ENCODE results near the gene CNR2.

The CNR2 gene

GRCh38 chr1:23867895-23868556 lies 45.1 kb downstream of the CNR2 start, which contains the start of gene FUCA1:
Gene FUCA1, minus strand, starts transcription at chr1:23868290. Its CDS starts 4 bp downstream, at chr1:23868286.
- peaks cover 8 to 25% of the 10 kb centered on the region in 2 experiments; a peak in 2 of 3 replicates for H3K36me3 ChIP-seq (ENCODE audit: control insufficient read depth in 2 of 2, insufficient read depth in 1 of 2, low read length in 2 of 2)
- H3K4me1 ChIP-seq (ENCODE audit: control insufficient read depth, insufficient read depth, low read length) = 0 out of 2 replicates have a peak, but pooled peaks cover 6% of the 10 kb centered on the region
- CTCF ChIA-PET = interaction anchor here (0.6 to 4.2 kb wide), 7 partner anchors 15 to 1265 kb away, joined by 3 to 32 read pairs (median 4); partner anchors contain the start of gene SRSF10
- H3K27ac ChIP-seq (ENCODE audit: extremely low read depth, low read depth, low read length) = peak within 1 kb of the TSS; percentile 35; the same call in 1 of the 2 replicates
- POLR2A ChIA-PET = interaction anchor here (0.6 to 0.8 kb wide), 2 partner anchors 90 to 101 kb away, joined by 3 read pairs; partner anchors contain the start of gene PITHD1
- peak within 1 kb of the TSS; percentile 81 for H3K4me3 ChIP-seq (ENCODE audit: low read depth, low read length)
- H3K9me3 ChIP-seq (ENCODE audit: control insufficient read depth, insufficient read depth, low read depth, low read length) = no peaks in the 10 kb centered on the region
- no peak for TF ChIP-seq TSHZ1 (tag by site-specific recombination; IDR thresholded peaks at IDR 0.05; ENCODE audit: borderline replicate concordance)
- no peak for TF ChIP-seq ZNF670 (tag by site-specific recombination; IDR thresholded peaks at IDR 0.05; ENCODE audit: low read depth)
- peak; percentile 54; the same call in 1 of the 2 replicates for TF ChIP-seq KLF9 (tag by site-specific recombination; IDR thresholded peaks at IDR 0.05; ENCODE audit: low read depth)
- no peak for TF ChIP-seq ZIC2 (tag by site-specific recombination; IDR thresholded peaks at IDR 0.05)
- TF ChIP-seq SP7 (tag by site-specific recombination; IDR thresholded peaks at IDR 0.05) = peak; percentile 56
- 0 out of 2 replicates have a peak, but pooled peaks have one; percentile 42 for TF ChIP-seq ZBTB17 (tag by site-specific recombination; IDR thresholded peaks at IDR 0.05)
- TF ChIP-seq ZNF140 (tag by site-specific recombination; IDR thresholded peaks at IDR 0.05) = no peak
- TF ChIP-seq ZNF830 (tag by site-specific recombination; IDR thresholded peaks at IDR 0.05; ENCODE audit: low read depth) = no peak
- no peak for TF ChIP-seq HOXD13 (CRISPR knock-in tag; IDR thresholded peaks at IDR 0.05; ENCODE audit: borderline replicate concordance)
- peak; percentile 30; the same call in 1 of the 2 replicates for TF ChIP-seq ZNF654 (tag by site-specific recombination; IDR thresholded peaks at IDR 0.05; ENCODE audit: low read depth)
- TF ChIP-seq TCF7L2 (IDR thresholded peaks at IDR 0.05; ENCODE audit: borderline replicate concordance, low read depth, low read length) = no peak
- TF ChIP-seq YY1 (tag by site-specific recombination; IDR thresholded peaks at IDR 0.05) = no peak; the same call in 1 of the 2 replicates
- no peak; the same call in 1 of the 2 replicates for TF ChIP-seq ZBTB48 (tag by site-specific recombination; IDR thresholded peaks at IDR 0.05)
- TF ChIP-seq, protein P1, sequence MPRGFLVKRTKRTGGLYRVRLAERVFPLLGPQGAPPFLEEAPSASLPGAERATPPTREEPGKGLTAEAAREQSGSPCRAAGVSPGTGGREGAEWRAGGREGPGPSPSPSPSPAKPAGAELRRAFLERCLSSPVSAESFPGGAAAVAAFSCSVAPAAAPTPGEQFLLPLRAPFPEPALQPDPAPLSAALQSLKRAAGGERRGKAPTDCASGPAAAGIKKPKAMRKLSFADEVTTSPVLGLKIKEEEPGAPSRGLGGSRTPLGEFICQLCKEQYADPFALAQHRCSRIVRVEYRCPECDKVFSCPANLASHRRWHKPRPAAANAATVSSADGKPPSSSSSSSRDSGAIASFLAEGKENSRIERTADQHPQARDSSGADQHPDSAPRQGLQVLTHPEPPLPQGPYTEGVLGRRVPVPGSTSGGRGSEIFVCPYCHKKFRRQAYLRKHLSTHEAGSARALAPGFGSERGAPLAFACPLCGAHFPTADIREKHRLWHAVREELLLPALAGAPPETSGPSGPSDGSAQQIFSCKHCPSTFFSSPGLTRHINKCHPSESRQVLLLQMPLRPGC (tag by site-specific recombination; IDR thresholded peaks at IDR 0.05) = no peak
- peak; percentile 70; the same call in 1 of the 2 replicates for TF ChIP-seq ZNF391 (tag by site-specific recombination; IDR thresholded peaks at IDR 0.05; ENCODE audit: borderline replicate concordance, low read depth)
- TF ChIP-seq, protein P2, sequence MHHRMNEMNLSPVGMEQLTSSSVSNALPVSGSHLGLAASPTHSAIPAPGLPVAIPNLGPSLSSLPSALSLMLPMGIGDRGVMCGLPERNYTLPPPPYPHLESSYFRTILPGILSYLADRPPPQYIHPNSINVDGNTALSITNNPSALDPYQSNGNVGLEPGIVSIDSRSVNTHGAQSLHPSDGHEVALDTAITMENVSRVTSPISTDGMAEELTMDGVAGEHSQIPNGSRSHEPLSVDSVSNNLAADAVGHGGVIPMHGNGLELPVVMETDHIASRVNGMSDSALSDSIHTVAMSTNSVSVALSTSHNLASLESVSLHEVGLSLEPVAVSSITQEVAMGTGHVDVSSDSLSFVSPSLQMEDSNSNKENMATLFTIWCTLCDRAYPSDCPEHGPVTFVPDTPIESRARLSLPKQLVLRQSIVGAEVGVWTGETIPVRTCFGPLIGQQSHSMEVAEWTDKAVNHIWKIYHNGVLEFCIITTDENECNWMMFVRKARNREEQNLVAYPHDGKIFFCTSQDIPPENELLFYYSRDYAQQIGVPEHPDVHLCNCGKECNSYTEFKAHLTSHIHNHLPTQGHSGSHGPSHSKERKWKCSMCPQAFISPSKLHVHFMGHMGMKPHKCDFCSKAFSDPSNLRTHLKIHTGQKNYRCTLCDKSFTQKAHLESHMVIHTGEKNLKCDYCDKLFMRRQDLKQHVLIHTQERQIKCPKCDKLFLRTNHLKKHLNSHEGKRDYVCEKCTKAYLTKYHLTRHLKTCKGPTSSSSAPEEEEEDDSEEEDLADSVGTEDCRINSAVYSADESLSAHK (tag by site-specific recombination; IDR thresholded peaks at IDR 0.05) = no peak
- no peak for TF ChIP-seq ZNF776 (tag by site-specific recombination; IDR thresholded peaks at IDR 0.05; ENCODE audit: borderline replicate concordance)
- no peak for TF ChIP-seq ZNF19 (tag by site-specific recombination; IDR thresholded peaks at IDR 0.05; ENCODE audit: low read depth)
- TF ChIP-seq ZBTB7A (tag by site-specific recombination; IDR thresholded peaks at IDR 0.05; ENCODE audit: low read depth) = no peak
- TF ChIP-seq ZBTB1 (tag by site-specific recombination; IDR thresholded peaks at IDR 0.05) = no peak
- no peak for TF ChIP-seq ZNF596 (tag by site-specific recombination; IDR thresholded peaks at IDR 0.05)
- no peak; the same call in 1 of the 2 replicates for TF ChIP-seq ZNF660 (tag by site-specific recombination; IDR thresholded peaks at IDR 0.05)
- TF ChIP-seq ZNF214 (tag by site-specific recombination; IDR thresholded peaks at IDR 0.05; ENCODE audit: borderline replicate concordance) = no peak
- no peak for TF ChIP-seq ZNF623 (tag by site-specific recombination; IDR thresholded peaks at IDR 0.05)
- no peak for TF ChIP-seq ZNF510 (tag by site-specific recombination; IDR thresholded peaks at IDR 0.05; ENCODE audit: insufficient replicate concordance)
- no peak for TF ChIP-seq GFI1B (tag by site-specific recombination; IDR thresholded peaks at IDR 0.05)
- TF ChIP-seq, protein P3, sequence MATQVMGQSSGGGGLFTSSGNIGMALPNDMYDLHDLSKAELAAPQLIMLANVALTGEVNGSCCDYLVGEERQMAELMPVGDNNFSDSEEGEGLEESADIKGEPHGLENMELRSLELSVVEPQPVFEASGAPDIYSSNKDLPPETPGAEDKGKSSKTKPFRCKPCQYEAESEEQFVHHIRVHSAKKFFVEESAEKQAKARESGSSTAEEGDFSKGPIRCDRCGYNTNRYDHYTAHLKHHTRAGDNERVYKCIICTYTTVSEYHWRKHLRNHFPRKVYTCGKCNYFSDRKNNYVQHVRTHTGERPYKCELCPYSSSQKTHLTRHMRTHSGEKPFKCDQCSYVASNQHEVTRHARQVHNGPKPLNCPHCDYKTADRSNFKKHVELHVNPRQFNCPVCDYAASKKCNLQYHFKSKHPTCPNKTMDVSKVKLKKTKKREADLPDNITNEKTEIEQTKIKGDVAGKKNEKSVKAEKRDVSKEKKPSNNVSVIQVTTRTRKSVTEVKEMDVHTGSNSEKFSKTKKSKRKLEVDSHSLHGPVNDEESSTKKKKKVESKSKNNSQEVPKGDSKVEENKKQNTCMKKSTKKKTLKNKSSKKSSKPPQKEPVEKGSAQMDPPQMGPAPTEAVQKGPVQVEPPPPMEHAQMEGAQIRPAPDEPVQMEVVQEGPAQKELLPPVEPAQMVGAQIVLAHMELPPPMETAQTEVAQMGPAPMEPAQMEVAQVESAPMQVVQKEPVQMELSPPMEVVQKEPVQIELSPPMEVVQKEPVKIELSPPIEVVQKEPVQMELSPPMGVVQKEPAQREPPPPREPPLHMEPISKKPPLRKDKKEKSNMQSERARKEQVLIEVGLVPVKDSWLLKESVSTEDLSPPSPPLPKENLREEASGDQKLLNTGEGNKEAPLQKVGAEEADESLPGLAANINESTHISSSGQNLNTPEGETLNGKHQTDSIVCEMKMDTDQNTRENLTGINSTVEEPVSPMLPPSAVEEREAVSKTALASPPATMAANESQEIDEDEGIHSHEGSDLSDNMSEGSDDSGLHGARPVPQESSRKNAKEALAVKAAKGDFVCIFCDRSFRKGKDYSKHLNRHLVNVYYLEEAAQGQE (tag by site-specific recombination; IDR thresholded peaks at IDR 0.05) = no peak

Measured in HEK293 (cell line).